NCI-H2227 (cell line): ENCODE results near the gene BCAT1.
"Not testable (repeated sequence)": the region's sequence is repeated elsewhere in the genome, so short reads cannot be mapped to it uniquely, and the experiment has no call there.

Source experiments
- DNase-seq: peaks from one replicate; lab custom pipeline; 2025; ENCODE audit not compliant: unreplicated experiment; lab: John Stamatoyannopoulos, UW

BCAT1 gene

GRCh38 chr12:24820872-24821271 is 128.0 kb downstream of the BCAT1 start:
- no peak for DNase-seq

- DNase-seq = no peak
Observed at GRCh38 chr12:24818351-24818750, 130.6 kb downstream of the BCAT1 start.

- no peak for DNase-seq
Observed at GRCh38 chr12:24815114-24815423, 133.8 kb downstream of the BCAT1 start.

GRCh38 chr12:24814379-24815113 is 134.4 kb downstream of the BCAT1 start:
- DNase-seq = no peak

- DNase-seq = no peak
Observed at GRCh38 chr12:24810378-24810777, 138.5 kb downstream of the BCAT1 start.

GRCh38 chr12:24809306-24809705 is 139.6 kb downstream of the BCAT1 start:
- not testable (repeated sequence) for DNase-seq

GRCh38 chr12:24808651-24809050 is 140.2 kb downstream of the BCAT1 start:
- DNase-seq = no peak

- no peak for DNase-seq
Observed at GRCh38 chr12:24806386-24806785, 142.5 kb downstream of the BCAT1 start.

- DNase-seq = no peak
Observed at GRCh38 chr12:24803430-24804245, 145.3 kb downstream of the BCAT1 start.

- no peak for DNase-seq
Observed at GRCh38 chr12:24798335-24798734, 150.6 kb downstream of the BCAT1 start.

- DNase-seq = no peak
Observed at GRCh38 chr12:24797901-24798300, 151.0 kb downstream of the BCAT1 start.

- DNase-seq = no peak
Observed at GRCh38 chr12:24796876-24797275, 152.0 kb downstream of the BCAT1 start.

GRCh38 chr12:24795699-24796347 is 153.1 kb downstream of the BCAT1 start:
- no peak for DNase-seq

GRCh38 chr12:24791622-24792021 is 157.3 kb downstream of the BCAT1 start:
- no peak for DNase-seq

- DNase-seq = no peak
Observed at GRCh38 chr12:24788886-24789285, 160.0 kb downstream of the BCAT1 start.

GRCh38 chr12:24780697-24781368 is 168.1 kb downstream of the BCAT1 start:
- DNase-seq = no peak

- peak; percentile 18 for DNase-seq
Observed at GRCh38 chr12:24778486-24779304, 170.2 kb downstream of the BCAT1 start.

GRCh38 chr12:24777359-24777758 is 171.5 kb downstream of the BCAT1 start:
- DNase-seq = no peak

GRCh38 chr12:24776861-24777260 is 172.0 kb downstream of the BCAT1 start:
- DNase-seq = no peak

- DNase-seq = no peak
Observed at GRCh38 chr12:24775073-24775472, 173.8 kb downstream of the BCAT1 start.

- DNase-seq = no peak
Observed at GRCh38 chr12:24773996-24774395, 174.9 kb downstream of the BCAT1 start.
